Measurements from ENCODE around the gene PCDHGA1.
"Not testable (repeated sequence)": the region's sequence is repeated elsewhere in the genome, so short reads cannot be mapped to it uniquely, and the experiment has no call there.

Gene PCDHGA1

GRCh38 chr5:141383345-141383744 is 53.0 kb downstream of the PCDHGA1 start:
- DNase-seq (ENCODE audit: low read depth): no peak

GRCh38 chr5:141384471-141385267 is 54.4 kb downstream of the PCDHGA1 start:
- DNase-seq (ENCODE audit: low read depth): no peak

DNA sequence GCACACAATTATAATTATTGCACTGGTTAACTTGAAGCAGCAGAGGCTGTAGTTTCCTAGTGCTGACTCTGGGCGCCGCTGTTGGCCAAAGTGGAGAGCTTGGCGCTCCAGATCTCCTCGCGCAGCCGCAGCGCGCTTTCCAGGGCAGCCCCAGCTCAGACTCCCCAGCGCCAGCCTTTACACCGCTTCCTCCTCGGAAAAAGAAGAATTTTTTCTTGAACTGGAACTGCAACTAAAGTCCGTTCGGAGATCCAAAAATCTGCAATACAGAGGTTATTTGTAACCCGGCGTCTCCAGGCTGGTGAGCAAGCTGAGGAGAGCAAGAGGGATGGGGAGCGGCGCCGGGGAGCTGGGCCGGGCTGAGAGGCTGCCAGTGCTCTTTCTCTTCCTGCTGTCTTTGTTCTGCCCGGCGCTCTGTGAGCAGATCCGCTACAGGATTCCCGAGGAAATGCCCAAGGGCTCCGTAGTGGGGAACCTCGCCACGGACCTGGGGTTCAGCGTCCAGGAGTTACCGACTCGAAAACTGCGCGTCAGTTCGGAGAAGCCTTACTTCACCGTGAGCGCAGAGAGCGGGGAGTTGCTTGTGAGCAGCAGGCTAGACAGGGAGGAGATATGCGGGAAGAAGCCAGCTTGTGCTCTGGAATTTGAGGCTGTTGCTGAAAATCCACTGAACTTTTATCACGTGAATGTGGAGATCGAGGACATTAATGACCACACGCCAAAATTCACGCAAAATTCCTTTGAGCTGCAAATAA is 57.4 kb downstream of the PCDHGA1 start, which contains the start of gene PCDHGB4:
Gene PCDHGB4 (plus strand): TSS at position 142 of the 755 bp plus-strand sequence. CDS start 187 bp downstream, at position 329.
- not testable (repeated sequence) for DNase-seq (ENCODE audit: low read depth)

GRCh38 chr5:141388661-141389060 is 58.3 kb downstream of the PCDHGA1 start:
- DNase-seq (ENCODE audit: low read depth): no peak

- DNase-seq (ENCODE audit: low read depth): no peak
Measured at GRCh38 chr5:141389153-141390042, 59.1 kb downstream of the PCDHGA1 start.

- no peak for DNase-seq (ENCODE audit: low read depth)
Measured at GRCh38 chr5:141392429-141393198, 62.3 kb downstream of the PCDHGA1 start, which contains the start of gene PCDHGA8. PCDHGA8 (plus strand) TSS chr5:141392633; CDS start chr5:141392814, 181 bp downstream.

DNA sequence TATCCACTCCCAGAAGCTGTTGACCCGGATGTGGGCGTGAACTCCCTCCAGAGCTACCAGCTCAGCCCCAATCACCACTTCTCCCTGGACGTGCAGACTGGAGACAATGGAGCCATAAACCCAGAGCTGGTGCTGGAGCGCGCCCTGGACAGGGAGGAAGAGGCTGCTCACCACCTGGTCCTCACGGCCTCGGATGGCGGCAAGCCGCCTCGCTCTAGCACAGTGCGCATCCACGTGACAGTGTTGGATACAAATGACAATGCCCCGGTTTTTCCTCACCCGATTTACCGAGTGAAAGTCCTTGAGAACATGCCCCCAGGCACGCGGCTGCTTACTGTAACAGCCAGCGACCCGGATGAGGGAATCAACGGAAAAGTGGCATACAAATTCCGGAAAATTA is 63.0 kb downstream of the PCDHGA1 start:
- DNase-seq (ENCODE audit: low read depth): no peak

DNA sequence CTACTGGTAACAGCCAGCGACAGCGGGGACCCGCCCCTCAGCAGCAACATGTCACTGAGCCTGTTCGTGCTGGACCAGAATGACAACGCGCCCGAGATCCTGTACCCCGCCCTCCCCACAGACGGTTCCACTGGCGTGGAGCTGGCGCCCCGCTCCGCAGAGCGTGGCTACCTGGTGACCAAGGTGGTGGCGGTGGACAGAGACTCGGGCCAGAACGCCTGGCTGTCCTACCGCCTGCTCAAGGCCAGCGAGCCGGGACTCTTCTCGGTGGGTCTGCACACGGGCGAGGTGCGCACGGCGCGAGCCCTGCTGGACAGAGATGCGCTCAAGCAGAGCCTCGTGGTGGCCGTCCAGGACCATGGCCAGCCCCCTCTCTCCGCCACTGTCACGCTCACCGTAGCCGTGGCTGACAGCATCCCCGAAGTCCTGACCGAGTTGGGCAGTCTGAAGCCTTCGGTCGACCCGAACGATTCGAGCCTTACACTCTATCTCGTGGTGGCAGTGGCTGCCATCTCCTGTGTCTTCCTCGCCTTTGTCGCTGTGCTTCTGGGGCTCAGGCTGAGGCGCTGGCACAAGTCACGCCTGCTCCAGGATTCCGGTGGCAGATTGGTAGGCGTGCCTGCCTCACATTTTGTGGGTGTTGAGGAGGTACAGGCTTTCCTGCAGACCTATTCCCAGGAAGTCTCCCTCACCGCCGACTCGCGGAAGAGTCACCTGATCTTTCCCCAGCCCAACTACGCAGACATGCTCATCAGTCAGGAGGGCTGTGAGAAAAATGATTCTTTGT is 64.3 kb downstream of the PCDHGA1 start:
- not testable (repeated sequence) for DNase-seq (ENCODE audit: low read depth)

- peak; percentile 27 for DNase-seq (ENCODE audit: low read depth)
Measured at GRCh38 chr5:141397756-141398551, 67.6 kb downstream of the PCDHGA1 start, which contains the start of gene PCDHGB5. PCDHGB5 (plus strand) TSS chr5:141397947; CDS start chr5:141398128, 181 bp downstream.

DNA sequence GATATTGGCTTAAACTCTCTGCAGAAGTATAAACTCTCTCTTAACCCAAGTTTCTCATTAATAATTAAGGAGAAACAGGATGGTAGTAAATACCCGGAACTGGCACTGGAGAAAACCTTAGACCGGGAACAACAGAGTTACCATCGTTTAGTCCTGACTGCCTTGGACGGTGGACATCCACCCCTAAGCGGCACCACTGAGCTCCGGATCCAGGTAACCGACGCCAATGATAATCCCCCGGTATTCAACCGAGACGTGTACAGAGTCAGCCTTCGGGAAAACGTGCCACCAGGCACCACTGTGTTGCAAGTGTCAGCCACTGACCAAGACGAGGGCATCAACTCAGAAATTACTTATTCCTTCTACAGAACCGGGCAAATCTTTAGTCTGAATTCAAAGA is 68.3 kb downstream of the PCDHGA1 start:
- DNase-seq (ENCODE audit: low read depth): no peak

DNA sequence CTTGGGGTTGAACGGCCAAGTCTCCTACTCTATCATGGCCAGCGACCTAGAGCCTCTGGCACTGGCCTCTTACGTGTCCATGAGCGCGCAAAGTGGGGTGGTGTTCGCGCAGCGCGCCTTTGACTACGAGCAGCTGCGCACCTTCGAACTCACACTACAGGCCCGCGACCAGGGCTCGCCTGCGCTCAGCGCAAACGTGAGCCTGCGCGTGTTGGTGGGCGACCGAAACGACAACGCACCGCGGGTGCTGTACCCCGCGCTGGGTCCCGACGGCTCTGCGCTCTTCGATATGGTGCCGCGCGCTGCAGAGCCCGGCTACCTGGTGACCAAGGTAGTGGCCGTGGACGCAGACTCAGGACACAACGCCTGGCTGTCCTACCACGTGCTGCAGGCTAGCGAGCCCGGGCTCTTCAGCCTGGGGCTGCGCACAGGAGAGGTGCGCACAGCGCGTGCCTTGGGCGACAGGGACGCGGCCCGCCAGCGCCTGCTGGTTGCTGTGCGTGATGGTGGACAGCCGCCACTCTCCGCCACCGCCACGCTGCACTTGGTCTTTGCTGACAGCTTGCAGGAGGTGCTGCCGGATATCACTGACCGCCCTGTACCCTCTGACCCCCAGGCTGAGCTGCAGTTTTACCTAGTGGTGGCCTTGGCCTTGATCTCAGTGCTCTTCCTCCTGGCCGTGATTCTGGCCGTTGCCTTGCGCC is 69.4 kb downstream of the PCDHGA1 start:
- DNase-seq (ENCODE audit: low read depth): no peak

DNA sequence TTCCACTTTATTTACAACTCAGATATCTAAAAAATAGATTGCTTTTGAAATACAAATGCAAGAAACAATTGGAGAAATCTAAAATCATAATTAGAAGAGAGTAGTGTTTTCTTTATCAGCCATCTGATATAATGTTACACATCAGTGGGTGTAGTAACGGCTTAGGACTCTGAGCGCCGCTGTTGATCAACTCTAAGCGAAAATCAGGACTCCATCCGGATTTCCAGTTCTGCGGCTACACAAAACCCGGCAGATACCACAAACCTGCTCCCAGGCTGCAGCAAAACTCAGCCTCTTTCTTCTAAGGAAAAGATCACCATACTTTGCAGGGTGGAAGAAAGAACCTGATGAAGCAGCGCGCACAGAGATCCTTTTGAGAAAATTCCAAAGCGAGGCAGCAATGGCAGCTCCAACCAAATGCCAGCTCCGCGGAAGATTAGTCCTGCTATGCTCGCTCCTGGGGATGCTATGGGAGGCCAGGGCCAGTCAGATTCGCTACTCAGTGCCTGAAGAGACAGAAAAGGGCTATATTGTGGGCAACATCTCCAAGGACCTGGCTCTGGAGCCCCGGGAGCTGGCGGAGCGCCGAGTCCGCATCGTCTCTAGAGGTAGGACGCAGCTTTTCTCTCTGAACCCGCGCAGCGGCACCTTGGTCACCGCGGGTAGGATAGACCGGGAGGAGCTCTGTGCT is 72.4 kb downstream of the PCDHGA1 start, which contains the start of gene PCDHGA9:
Gene PCDHGA9 (plus strand): TSS at position 226 of the 691 bp plus-strand sequence. CDS start 175 bp downstream, at position 401.
- DNase-seq (ENCODE audit: low read depth): no peak

GRCh38 chr5:141403387-141403786 is 73.1 kb downstream of the PCDHGA1 start:
- DNase-seq (ENCODE audit: low read depth): no peak

- peak; percentile 24 for DNase-seq (ENCODE audit: low read depth)
Measured at GRCh38 chr5:141407790-141408505, 77.6 kb downstream of the PCDHGA1 start, which contains the start of gene PCDHGB6. PCDHGB6 (plus strand) TSS chr5:141408021; CDS start chr5:141408203, 182 bp downstream.

- no peak for DNase-seq (ENCODE audit: low read depth)
Measured at GRCh38 chr5:141409598-141410306, 79.4 kb downstream of the PCDHGA1 start.

DNA sequence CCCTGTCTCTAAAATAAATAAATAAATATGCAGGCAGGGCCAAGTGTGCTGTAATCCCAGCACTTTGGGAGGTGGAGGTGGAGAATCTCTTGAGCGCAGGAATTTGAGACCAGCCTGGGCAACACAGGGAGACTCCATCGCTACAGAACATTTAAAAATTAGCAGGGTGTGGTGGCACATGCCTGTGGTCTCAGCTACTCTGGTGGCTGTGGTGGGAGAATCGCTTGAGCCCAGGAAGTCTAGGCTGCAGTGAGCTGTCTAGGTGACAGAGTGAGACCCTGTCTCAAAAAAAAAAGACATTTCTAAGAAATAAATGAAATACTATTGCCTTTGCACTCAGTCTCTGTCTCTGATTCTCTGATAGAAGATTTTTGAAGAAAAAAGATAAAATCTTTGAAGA is 81.3 kb downstream of the PCDHGA1 start:
- no peak for DNase-seq (ENCODE audit: low read depth)
